Putamen (tissue), 1 donor: ENCODE results near the gene SPATA31C2.
"Not testable (repeated sequence)": the region's sequence is repeated elsewhere in the genome, so short reads cannot be mapped to it uniquely, and the experiment has no call there.

ENCODE experiments used
- DNase-seq: peaks from one replicate; pipeline ENCODE4 v3.0.0-alpha.2; 2016; ENCODE audit warnings: low spot score

SPATA31C2 gene

GRCh38 chr9:88123413-88123812 lies 14.9 kb downstream of the SPATA31C2 start:
- not testable (repeated sequence) for DNase-seq

DNA sequence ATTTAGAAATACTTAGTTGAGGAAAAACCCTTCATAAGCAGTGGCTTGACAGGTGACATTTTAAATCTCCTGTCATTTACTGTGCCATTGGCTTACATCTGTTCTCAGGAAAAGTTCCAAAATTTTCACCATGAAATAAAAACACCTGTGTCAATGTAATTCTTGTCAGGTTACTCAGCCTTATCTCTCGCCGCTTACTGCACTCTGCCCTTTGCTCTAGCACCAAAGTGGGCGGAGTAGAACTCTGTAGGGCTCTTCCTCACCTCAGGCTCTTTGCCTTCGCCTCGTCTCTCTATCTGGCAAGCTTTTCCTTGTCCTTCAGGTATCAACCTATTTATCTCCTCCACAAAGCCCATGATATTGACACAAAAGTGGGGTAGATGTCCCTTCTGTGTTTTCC lies 20.2 kb downstream of the SPATA31C2 start:
- DNase-seq, result not testable (repeated sequence)

DNA sequence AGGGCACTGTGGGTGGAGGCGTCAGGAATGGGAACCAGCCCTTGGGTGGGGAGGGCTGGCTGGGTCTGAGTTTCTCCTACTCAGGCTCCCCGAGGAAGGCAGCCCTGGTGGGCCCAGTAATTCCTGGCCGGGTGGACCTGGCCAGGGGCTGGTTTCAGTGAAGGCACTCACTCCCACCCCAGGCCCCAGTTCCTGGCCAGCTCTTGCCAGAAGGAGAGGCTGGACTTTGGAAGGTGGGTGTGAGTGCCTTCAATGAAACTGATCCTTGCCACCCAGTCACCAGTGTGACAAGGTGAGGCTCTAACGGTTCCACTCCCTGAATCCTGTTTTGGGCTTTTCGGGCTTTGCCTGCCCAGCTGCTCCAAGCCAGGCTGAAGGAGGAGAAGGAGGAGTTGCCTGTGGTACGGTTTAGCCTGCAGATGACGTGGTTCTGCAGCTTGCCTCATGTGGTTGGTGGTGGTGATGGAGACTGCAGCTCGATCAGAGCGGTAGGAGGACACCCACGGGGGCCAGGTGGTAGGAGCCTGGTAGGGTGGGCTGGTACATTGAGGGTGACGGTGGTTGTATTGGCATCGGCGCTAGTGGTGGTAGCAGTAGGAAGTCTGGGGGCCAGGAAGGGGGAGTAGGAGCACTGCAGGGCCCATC lies 23.2 kb downstream of the SPATA31C2 start:
- DNase-seq, result not testable (repeated sequence)

- DNase-seq, result not testable (repeated sequence)
Observed at GRCh38 chr9:88114283-88114967, 23.9 kb downstream of the SPATA31C2 start.

GRCh38 chr9:88113156-88114130 lies 24.8 kb downstream of the SPATA31C2 start:
- not testable (repeated sequence) for DNase-seq

- no peak for DNase-seq
Observed at GRCh38 chr9:88110026-88110425, 28.2 kb downstream of the SPATA31C2 start.

DNA sequence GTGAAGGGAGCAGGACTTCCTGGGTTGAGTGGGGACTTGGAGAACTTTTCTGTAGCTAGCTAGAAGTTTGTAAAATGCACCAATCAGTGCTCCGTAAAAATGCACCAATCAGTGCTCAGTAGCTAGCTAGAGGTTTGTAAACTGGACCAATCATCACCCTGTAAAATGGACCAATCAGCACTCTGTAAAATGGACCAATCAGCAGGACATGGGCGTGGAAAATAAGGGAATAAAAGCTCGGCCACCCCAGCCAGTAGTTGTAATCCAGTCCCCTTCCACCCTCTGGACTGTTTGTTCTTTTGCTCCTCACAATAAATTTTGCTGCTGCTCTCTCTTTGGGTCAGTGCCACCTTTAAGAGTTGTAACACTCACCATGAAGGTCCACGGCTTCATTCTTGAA lies 29.5 kb downstream of the SPATA31C2 start:
- DNase-seq, result no peak

DNA sequence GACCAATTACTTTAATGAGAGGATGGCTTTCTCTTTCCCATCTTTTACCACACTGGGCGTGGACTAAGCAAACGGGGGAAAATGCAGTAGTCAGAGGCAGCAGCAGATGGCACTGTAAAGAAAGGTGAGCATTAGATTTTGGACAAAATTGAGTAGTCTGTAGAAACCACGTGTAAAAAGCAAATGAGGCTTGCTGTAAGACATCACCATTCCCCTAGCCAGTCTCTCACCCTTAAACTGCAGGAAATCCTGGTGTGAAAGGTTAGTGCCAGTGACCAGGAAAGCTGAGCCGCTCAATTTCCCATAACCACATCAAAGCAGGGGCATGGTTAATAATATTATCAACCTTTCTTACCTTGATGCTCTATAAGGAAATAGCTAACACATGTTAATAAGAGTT lies 31.8 kb downstream of the SPATA31C2 start:
- no peak for DNase-seq

- no peak for DNase-seq
Observed at GRCh38 chr9:88092797-88093331, 45.4 kb downstream of the SPATA31C2 start.

- no peak for DNase-seq
Observed at GRCh38 chr9:88090151-88090581, 48.1 kb downstream of the SPATA31C2 start.

DNA sequence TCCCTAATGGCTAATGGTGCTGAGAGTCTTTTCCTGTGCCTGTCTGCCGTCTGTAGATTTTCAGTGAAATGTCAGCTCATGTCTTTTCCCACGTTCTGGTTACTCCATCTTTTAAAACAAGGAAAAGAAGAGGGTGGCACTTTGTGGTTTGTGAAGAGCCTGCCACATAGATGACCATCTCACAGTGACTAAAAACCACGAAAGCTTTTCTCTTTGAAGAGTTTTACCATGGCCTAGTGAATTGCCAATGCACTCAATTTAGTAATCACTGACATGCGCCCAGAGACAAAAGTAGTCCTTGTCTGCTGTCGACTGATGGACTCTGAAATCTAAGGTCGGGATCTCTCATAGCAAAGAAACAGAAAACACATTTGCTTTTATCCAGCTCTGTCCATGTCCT lies 50.4 kb downstream of the SPATA31C2 start:
- DNase-seq, result no peak

GRCh38 chr9:88085476-88085875 lies 52.8 kb downstream of the SPATA31C2 start:
- no peak for DNase-seq

DNA sequence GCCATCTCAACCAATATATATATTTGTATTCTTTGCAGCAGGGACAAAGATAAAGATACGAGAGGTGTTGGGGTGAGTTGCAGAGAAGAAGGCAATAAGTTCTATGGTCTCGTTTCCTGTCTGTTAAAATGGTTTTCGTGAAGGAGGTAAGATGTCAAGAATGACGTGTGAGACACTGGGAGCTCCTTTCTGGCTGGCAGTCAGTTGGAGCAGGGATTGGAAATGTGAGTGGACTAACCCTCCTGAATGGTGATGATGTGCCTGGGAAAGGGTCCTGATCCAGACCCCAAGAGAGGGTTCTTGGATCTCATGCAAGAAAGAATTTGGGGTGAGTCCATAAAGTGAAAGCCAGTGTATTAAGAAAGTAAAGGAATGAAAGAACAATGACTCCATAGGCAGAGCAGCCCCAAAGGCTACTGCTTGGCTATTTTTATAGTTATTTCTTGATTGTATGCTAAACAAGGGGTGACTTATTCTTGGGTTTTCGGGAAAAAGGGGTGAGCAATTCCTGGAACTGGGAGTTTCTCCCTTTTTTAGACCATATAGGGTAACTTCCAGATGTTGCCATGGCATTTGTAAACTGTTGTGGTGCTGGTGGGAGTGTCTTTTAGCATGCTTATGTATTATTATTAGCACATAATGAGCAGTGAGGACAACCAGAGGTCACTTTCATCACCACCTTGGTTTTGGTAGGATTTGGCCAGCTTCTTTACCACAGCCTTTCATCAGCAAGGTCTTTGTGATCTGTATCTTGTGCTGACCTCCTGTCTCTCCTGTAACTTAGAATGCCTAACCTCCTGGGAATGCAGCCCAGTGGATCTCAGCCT lies 53.7 kb downstream of the SPATA31C2 start:
- no peak for DNase-seq
